CD4-positive, alpha-beta T cell treated with Interleukin-21 for 1 hour (primary cell): Measurements from ENCODE around the gene PPP1R12B.
"Not testable (repeated sequence)": the region's sequence is repeated elsewhere in the genome, so short reads cannot be mapped to it uniquely, and the experiment has no call there.

Source experiments
- DNase-seq: peaks from one replicate; pipeline ENCODE4 v3.0.0-alpha.2; 2020

Gene PPP1R12B

DNA sequence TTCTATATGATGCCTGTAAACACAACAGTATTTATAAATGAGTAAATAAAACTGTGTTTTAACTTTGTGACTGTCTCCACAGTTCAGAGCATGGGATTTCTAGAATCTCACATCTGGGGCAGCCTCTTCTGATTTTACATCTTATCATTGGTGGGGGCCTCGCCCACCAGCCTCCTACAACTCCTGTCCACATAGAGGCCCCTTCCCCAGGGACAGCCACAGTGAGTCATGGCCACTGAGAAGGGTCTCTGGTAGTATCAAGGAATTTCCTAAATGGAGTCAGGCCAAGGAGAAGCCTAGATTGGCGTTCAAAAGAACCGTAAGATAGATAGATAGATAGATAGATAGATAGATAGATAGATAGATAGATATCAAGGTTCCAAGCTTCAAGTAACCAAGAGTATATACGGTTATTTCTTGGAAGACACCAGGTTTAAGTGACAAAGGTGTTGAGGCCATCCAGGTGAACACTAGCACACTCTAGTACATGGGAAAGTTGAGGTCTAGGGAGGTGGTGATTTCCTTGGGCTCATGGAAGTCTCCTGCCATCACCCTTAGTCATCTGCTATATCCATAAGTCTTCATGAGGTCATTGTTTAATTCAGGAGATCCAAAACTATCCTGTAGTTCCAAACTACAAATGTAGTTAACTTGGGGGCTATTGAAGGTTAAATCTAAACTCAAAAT, 240.1 kb downstream of the PPP1R12B start:
- DNase-seq = no peak

DNA sequence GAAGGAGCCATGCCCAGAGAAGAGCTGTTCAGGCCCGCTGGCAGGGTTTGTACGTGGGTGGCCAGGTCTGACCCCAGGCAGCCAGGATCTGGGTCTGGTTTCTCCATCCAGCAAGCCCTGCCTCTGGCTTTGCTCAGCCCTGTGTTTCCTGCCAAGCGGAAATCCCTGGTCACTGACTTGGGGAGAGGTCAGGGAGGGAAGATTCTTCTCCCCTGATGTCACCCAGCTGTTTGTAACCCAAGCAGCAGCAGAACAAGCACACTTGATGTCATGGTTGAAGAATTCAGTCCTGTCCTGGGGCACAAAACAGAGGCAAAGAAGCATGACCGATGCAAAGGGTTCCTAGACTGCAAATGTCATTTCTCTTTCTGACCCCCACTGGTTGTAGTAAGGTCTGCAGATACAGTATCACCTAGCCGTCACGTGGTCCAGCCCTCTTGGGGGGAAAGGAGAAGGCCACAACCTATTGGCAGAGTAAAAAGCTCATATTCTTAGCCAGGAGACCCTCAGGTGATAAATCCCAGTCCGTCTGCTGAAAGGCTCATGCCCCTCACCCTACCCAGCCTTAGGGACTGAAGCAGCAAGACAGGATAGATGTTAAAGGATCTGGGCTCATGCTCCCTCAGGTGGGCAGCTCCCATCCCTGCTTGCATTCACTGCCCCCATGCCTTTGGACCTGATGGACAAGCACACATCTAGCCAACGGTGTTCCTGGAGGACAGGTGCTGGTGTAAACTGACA, 240.9 kb downstream of the PPP1R12B start:
- no peak for DNase-seq

- no peak for DNase-seq
Measured at GRCh38 chr1:202590126-202590525, 241.6 kb downstream of the PPP1R12B start.

- no peak for DNase-seq
Measured at GRCh38 chr1:202590975-202591411, 242.5 kb downstream of the PPP1R12B start.

- no peak for DNase-seq
Measured at GRCh38 chr1:202591515-202591914, 243.0 kb downstream of the PPP1R12B start.

DNA sequence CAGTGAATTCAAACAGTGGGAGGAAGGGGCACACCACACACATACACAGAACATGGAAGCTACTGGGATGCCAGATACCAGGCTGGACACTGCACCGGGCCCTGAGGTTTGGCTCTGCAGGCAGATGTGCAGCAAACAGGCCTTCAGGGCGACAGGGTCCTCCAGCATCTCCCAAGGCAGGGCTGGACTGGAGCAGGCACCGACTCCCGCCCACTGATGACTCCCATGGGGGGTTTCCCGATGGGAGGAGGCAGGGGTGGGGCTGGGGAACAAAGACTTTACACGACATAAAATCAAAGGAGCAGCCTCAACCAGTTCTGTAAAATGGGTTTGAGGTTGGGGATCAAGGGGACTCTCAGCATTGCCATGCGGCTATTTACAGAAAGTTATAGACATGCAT, 243.6 kb downstream of the PPP1R12B start:
- no peak for DNase-seq

DNA sequence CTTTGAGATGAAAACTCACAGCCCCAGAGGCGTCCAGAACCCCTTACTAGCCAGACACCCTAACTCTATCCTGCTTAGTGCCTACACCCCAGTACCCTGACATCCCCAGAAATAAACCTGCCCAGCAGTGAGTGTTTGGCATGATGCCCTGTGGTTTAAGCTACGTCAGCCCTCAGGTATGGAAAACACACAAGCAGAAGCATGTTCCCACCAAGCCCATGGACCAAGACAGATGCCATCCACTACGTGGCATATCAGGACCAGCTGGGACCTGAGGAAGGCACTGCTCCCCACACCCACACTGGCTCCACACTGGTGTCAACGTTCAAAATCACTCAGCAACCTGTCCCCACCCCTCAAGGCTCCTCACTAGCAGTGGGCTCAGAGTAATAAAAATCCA, 245.3 kb downstream of the PPP1R12B start:
- DNase-seq = no peak

- DNase-seq = no peak
Measured at GRCh38 chr1:202596638-202597037, 248.1 kb downstream of the PPP1R12B start.

GRCh38 chr1:202597090-202597761, 248.7 kb downstream of the PPP1R12B start:
- no peak for DNase-seq

DNA sequence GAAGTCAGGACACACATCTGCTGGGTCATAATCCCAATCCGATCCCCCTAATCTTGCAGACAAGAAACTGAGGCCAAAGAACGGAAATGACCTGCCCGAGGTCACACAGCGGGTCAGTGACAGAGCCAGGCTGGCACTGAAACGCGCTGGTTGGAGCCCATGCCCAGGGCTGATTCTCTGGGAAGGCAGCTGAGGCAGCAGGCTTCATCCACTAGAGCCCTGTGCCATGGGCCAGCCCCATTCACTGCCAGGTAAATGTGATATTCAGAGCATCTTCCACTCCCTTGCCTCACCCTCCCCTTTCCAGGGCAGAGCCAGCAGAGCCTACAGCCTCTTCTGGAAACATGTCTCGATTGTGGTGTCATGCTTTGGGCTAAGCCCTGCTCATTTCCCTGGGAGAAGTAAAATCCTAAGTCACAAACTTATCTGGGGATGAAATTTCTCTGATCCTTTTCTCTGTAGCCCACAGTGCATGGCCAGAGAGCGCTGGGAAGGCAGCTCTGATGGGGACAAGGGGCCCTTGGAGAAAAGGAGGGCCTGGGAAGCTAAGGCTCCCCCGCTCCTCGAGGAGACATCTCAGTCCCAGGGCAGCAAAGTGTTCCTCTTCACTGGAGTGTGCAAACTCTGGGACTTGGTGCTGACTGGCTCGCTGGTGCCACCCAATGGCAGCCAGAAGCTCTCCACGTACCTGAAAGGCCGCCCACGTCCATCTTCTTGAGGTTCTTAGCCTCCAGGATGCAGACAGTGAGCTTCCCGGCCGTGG, 251.4 kb downstream of the PPP1R12B start:
- DNase-seq = peak; percentile 13

DNA sequence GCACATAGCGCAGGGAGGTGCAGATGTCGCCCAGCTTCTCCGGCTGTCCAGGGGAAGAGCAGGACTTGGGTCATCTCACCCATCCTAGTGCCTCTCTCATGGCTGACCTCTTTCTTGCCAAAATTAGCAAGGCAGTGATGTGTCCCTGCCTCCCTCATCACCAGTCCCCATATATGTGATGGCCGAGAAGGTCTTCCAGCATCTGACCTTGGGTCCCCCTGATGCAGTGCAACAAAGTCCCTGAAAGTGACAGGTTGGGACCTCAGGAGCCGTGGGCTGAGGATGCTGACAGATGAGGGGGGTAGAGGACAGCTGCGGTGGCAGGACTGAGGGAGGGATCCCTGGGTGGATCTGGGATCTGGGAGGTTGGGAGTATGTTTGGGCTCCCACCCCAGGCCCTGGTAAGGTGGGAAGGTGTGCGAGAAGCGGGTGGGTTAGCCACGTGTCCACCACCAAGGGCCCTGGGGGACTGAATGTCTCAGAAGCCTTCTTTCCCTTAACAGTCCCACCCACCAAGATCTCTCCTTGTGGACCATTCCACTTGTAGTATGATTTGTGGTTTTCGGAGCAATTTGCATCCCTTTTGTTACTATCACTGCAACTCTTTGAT, 252.0 kb downstream of the PPP1R12B start:
- DNase-seq = no peak

GRCh38 chr1:202603435-202603834, 254.9 kb downstream of the PPP1R12B start:
- DNase-seq = no peak

GRCh38 chr1:202605515-202605914, 257.0 kb downstream of the PPP1R12B start:
- no peak for DNase-seq

GRCh38 chr1:202612036-202612435, 263.5 kb downstream of the PPP1R12B start:
- not testable (repeated sequence) for DNase-seq

DNA sequence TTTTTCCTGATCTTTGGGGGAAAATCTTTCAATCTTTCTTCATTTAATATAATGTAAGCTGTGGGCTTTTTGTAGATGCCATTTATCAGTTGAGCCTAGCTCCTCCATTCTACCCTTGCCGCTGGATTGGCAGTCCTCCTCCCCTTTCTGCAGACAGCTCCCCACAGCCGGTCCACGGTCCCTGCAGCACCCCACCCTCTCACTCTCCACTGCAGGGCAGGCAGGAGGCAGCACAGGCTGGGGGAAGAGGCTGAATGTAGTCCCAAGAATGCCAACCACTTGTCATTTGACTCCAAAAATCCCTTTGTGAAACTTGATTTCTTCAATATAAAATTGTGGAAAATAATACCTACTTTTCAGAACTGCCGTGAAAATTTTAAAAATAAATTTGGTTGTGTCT, 265.1 kb downstream of the PPP1R12B start:
- no peak for DNase-seq

GRCh38 chr1:202614363-202615207, 266.1 kb downstream of the PPP1R12B start:
- not testable (repeated sequence) for DNase-seq

DNA sequence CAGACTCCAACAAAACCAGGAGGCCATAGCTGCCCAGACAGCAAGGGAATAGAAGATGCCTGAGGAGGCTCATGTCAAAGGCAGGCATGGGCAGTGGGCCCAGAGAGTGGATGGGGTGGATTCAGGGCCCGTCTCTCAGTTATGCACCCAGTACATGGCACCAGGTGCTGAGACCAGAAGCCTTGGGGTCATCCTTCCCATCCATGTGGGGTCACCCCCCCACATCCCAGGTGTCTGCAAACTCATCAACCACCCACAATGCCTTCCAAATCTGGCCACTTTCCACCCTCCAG, 266.7 kb downstream of the PPP1R12B start:
- DNase-seq = not testable (repeated sequence)

DNA sequence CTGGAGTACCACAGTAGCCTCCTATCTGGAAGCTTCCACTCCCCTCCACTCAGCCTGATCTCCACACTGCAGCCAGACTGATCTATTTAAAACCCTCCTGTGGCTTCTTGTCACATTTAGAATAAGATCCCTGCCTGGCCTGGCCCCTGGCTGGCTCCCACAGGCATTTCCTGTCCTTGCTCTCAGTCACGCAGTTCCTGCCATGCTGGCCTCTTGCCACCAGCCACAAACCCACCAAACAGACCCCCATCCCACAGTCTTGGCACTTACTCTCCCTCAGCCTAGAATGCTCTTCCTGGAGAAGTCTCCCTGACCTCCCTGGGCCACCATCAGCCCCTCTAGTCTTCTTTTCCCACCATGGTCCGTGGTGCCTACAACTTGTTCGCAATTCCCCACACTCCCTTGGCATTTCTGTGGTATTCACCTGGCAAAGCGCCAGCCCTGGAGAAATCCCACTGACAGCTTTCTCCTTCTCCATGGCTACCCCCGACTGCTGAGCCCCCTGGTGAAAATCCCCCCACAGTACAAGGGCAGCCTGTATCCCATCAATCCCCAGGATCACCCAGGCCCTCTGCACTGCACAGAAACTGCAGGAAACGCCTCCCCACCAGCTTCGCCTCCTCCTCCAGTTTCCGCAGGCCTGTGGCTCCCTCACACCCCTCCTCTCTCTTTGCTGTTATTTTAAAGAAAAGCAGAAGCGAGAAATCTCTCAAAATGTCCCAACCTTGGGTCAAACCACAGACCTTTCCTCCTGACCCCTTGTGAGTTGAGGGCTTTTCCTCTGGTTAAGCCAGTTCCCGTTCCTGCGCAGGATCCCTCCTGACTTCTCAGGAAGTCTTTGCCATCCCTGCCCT, 267.2 kb downstream of the PPP1R12B start:
- DNase-seq = peak; percentile 8

DNA sequence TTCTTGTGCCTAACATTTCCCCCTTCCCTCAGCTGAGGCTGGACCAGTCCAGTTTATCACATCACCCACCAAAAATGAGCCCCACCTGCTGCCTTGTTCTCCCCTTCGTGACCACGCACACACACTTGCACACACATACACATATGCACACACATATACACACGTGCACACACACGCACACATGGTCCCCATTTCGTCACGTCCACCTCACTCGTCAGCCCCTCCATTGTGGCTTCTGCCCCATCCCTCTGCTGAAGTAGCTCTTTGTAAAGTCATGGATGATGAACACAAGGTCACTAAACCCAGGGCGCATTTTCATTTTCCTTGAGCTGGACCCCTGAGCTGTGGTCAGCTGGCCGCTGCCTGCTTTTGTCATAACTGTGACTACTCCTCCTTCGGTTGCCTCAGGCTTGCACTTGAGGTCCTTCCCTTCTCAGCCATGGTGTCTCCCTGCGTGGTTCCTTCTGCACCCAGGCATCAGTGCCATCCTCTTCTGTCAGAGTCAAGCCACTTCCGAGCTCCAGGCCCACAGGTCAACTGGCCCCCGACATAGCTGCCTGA, 267.9 kb downstream of the PPP1R12B start:
- no peak for DNase-seq

DNA sequence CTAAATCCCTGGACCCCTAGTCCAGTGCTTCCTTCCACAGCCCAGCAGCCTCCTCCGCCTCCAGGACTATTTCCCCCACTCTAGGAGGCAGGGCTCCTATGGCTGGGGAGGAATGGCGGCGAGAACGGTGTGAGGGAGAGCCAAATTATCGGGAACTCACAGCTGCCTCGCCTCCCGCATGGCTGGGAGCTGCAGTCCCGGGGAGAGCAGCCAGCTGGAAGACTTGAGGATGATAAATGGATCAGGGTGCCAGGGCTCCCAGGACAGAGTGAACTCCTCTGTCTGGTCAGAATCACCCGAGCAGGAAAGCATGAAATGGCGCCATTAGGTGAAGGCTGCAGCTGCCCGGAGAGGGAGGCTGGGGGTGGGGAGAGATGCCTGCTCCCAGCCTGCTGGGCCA, 270.5 kb downstream of the PPP1R12B start:
- DNase-seq = not testable (repeated sequence)

GRCh38 chr1:202619505-202619904, 271.0 kb downstream of the PPP1R12B start:
- DNase-seq = no peak
